SU-DHL-6 (cell line): ENCODE data around the gene HYAL1.

Experiments
- H2AFZ ChIP-seq: fragments of 200-600 bp; sonication (generic); 2 replicates; pipeline ENCODE4 v1.6.1; 2014; ENCODE audit warnings: low read depth, mild to moderate bottlenecking, moderate library complexity, mixed read lengths, antibody characterized with exemption, low read length; ENCODE audit not compliant: severe bottlenecking
- H3F3A ChIP-seq: fragments of 200-600 bp; shearing (Covaris generic); 2 replicates; pipeline ENCODE4 v1.6.0; 2016; ENCODE audit warnings: antibody characterized with exemption, mild to moderate bottlenecking; ENCODE audit not compliant: insufficient read depth
- H3K27ac ChIP-seq: fragments of 200-600 bp; sonication (generic); 2 replicates; pipeline ENCODE4 v1.5.1; 2016; ENCODE audit warnings: low read depth, mild to moderate bottlenecking, low read length, moderate library complexity, mixed read lengths
- H3K27me3 ChIP-seq: fragments of 200-600 bp; sonication (generic), shearing (Covaris generic); 2 replicates; pipeline ENCODE4 v1.6.0; 2014; ENCODE audit warnings: mild to moderate bottlenecking, low read length
- H3K36me3 ChIP-seq: fragments of 200-600 bp; sonication (generic); 2 replicates; pipeline ENCODE4 v1.6.1; 2014; ENCODE audit warnings: mild to moderate bottlenecking, low read length, mixed read lengths
- H3K4me2 ChIP-seq: fragments of 300-600, 200-600 bp; shearing (Covaris generic), sonication (generic); 2 replicates; pipeline ENCODE4 v1.6.0; 2014; ENCODE audit warnings: low read length, low read depth, mild to moderate bottlenecking; ENCODE audit not compliant: poor library complexity, severe bottlenecking
- H3K4me3 ChIP-seq: fragments of 200-600 bp; sonication (generic); 2 replicates; pipeline ENCODE4 v1.5.1; 2014; ENCODE audit warnings: antibody characterized with exemption, low read length, mild to moderate bottlenecking, mixed read lengths; ENCODE audit not compliant: insufficient read depth, poor library complexity, severe bottlenecking
- H3K79me2 ChIP-seq: fragments of 200-600 bp; sonication (generic); 2 replicates; pipeline ENCODE4 v1.6.1; 2014; ENCODE audit warnings: mild to moderate bottlenecking, low read length, moderate library complexity; ENCODE audit not compliant: insufficient read depth
- H3K9ac ChIP-seq: fragments of 200-600 bp; sonication (generic); 2 replicates; pipeline ENCODE4 v1.7.0; 2014; ENCODE audit warnings: mild to moderate bottlenecking, low read length
- H3K9me2 ChIP-seq: fragments of 200-600 bp; sonication (generic); replicated peaks from 2 replicates; pipeline ENCODE4 v1.6.1; 2014; ENCODE audit warnings: low read length; ENCODE audit not compliant: insufficient read depth
- H3K9me3 ChIP-seq: fragments of 200-600 bp; sonication (generic); 2 replicates; pipeline ENCODE4 v1.6.1; 2014; ENCODE audit warnings: low read length, mixed read lengths; ENCODE audit not compliant: insufficient read depth
- H4K20me1 ChIP-seq: fragments of 200-600 bp; sonication (generic); 2 replicates; pipeline ENCODE4 v1.6.1; 2014; ENCODE audit warnings: low read depth, mild to moderate bottlenecking, antibody characterized with exemption, low read length, moderate library complexity, mixed read lengths
- EZH2phosphoT487 ChIP-seq: fragments of 200-600 bp; sonication (generic), shearing (Covaris generic); conservative IDR thresholded peaks from 2 replicates; pipeline ENCODE4 v1.6.1; 2018; ENCODE audit warnings: mild to moderate bottlenecking, antibody characterized with exemption, low read length, moderate library complexity, mixed read lengths
- TF ChIP-seq, protein P1 (sequence below): fragments of 200-600 bp; sonication (generic); IDR thresholded peaks from one replicate; pipeline ENCODE4 v1.5.1; 2017; ENCODE audit warnings: antibody characterized with exemption, mild to moderate bottlenecking, low read length, moderate library complexity; ENCODE audit not compliant: insufficient read depth, poor library complexity, severe bottlenecking

The HYAL1 gene

DNA sequence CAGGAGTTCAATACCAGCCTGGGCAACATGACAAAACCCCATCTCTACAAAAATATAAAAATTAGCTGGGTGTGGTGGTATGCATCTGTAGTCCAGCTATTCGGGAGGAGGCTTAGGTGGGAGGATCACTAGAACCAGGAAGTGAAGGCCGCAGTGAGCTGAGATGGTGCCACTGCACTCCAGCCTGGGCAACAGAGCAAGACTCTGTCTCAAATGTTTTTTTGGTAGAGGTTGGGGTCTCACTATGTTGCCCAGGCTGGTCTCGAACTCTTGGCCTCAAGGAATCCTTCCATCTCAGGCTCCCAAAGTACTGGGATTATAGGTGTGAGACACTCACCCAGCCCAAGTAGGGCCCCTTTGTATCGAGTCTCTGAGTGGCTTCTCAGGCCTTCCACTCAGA lies 9.3 kb downstream of the HYAL1 start:
- H3K36me3 ChIP-seq = no peaks in the 10 kb centered on the region

DNA sequence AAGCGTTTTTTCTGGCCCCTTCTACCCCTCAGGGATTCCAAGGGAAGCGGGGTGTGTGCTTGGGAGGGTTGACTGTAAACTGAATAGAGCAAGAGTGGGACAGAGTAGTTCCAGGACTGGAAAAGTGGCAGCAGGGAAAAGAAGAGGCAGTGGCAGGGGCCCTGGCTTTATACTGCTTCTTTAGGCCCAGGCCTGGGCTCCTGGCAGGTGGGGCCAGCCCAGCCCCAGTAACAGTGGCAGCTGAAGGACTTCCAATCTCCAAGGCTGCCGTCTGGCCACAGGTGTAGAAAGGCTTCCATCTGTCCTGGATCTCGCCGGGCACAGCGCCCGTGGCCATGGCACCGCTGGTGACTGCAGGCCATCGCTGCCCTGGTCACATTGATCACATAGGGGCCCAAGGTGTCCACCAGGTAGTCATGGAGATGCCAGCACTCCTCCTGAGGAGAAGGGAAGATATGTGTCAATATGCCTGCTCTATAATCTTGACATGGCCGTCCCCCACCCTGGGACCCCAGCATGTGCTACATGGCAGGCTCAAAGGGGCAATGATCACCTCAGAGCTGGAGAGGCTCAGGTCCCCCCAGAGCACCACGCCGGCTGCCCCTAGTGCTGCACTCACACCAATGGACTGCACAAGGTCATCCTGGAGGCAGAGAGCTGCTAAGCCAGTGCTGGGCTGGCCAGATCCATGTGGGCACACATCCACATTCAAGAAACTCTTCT lies 10.1 kb downstream of the HYAL1 start:
- TF ChIP-seq, protein P1, sequence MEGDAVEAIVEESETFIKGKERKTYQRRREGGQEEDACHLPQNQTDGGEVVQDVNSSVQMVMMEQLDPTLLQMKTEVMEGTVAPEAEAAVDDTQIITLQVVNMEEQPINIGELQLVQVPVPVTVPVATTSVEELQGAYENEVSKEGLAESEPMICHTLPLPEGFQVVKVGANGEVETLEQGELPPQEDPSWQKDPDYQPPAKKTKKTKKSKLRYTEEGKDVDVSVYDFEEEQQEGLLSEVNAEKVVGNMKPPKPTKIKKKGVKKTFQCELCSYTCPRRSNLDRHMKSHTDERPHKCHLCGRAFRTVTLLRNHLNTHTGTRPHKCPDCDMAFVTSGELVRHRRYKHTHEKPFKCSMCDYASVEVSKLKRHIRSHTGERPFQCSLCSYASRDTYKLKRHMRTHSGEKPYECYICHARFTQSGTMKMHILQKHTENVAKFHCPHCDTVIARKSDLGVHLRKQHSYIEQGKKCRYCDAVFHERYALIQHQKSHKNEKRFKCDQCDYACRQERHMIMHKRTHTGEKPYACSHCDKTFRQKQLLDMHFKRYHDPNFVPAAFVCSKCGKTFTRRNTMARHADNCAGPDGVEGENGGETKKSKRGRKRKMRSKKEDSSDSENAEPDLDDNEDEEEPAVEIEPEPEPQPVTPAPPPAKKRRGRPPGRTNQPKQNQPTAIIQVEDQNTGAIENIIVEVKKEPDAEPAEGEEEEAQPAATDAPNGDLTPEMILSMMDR = no peak
- no peak for TF ChIP-seq EZH2phosphoT487
- peak overlapping the region; percentile 46 for H3K4me3 ChIP-seq
- no peak overlapping the region for H2AFZ ChIP-seq
- H3K27me3 ChIP-seq = no peaks in the 10 kb centered on the region
- no peaks in the 10 kb centered on the region for H3K36me3 ChIP-seq
- H3K4me2 ChIP-seq = peak overlapping the region; percentile 85
- H3K9me3 ChIP-seq = no peaks in the 10 kb centered on the region
- no peaks in the 10 kb centered on the region for H3F3A ChIP-seq
- no peaks in the 10 kb centered on the region for H3K9me2 ChIP-seq
- peaks cover 22% of the 10 kb centered on the region for H3K79me2 ChIP-seq
- peak overlapping the region; percentile 46 for H3K27ac ChIP-seq
- H4K20me1 ChIP-seq = no peaks in the 10 kb centered on the region
- peak overlapping the region; percentile 96 for H3K9ac ChIP-seq

More for the DNA sequence above, 9.3 kb downstream of the HYAL1 start:
- Histone ChIP-seq H3K9me3 (no peaks in the 10 kb centered on the region), H3K4me3 (no peak overlapping the region), H3K27me3 (no peaks in the 10 kb centered on the region), H3K9ac (no peak overlapping the region), H3K4me2 (no peak overlapping the region), H3K9me2 (no peaks in the 10 kb centered on the region), H4K20me1 (no peaks in the 10 kb centered on the region), H3F3A (no peaks in the 10 kb centered on the region), H3K27ac (no peak overlapping the region), H2AFZ (no peak overlapping the region), H3K79me2 (peaks cover 22% of the 10 kb centered on the region)
- TF ChIP-seq, protein P1 = no peak
- no peak for TF ChIP-seq EZH2phosphoT487

DNA sequence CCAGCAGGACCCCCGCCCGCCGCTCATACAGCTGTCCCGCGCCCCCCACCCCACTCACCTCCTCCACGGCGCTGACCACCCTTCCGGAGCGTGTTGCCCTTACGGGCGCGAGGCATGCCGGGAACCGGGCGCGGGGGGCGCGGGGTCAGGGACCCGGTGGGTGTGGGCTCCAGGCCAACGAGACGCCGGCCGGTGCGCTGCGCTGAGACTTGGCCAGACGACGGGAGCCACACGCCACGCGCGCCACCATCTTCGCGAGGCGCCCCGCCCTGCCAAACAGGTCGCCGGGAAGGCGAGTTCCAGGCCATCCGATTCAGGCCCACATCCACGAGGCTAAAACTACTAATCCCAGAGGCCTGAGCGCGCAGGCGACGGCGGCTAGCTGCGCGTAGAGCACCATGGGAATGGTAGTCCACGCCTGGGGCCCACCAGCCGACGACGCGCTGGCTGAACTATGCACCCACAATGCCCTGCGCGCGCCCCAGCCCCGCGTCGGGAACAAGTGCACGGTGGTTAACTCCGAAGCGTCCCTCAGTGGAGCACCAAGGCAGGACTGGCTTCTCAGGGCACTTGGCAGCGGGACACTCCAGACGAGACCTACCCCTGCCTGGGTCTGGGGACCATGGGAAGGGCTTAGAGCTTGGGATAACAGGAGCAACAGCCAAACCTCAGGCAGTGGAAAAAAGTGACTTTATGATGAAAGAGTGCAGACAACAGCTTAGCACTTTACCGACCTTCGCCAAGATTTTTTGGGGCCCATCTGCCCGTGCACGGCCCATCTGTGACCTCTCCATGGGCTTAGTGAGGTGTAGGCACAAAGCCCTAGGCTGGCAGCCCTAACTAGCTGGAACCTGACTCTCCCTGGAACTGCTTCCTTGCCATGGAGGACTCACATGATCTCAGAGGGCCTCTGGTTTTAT lies 11.0 kb downstream of the HYAL1 start, which contains the start of gene IFRD2:
IFRD2 (minus strand) TSS at position 271 of the 920 bp plus-strand sequence; CDS start at position 116, 155 bp downstream.
- peak within 1 kb of the TSS; percentile 46 for H3K27ac ChIP-seq
- TF ChIP-seq EZH2phosphoT487 = no peak
- TF ChIP-seq, protein P1 = no peak
- peak within 1 kb of the TSS; percentile 95 for H3K4me3 ChIP-seq
- H3F3A ChIP-seq = no peaks in the 10 kb centered on the region
- H2AFZ ChIP-seq = no peak within 1 kb of the TSS
- no peaks in the 10 kb centered on the region for H3K9me3 ChIP-seq
- H3K27me3 ChIP-seq = no peaks in the 10 kb centered on the region
- H3K9ac ChIP-seq = peak within 1 kb of the TSS; percentile 96
- H3K4me2 ChIP-seq = peak within 1 kb of the TSS; percentile 85
- no peaks in the 10 kb centered on the region for H3K9me2 ChIP-seq
- H4K20me1 ChIP-seq = no peaks in the 10 kb centered on the region
- H3K36me3 ChIP-seq = no peaks in the 10 kb centered on the region
- peaks cover 22% of the 10 kb centered on the region for H3K79me2 ChIP-seq
